ENCODE data around the gene LYAR. TPM values are rescaled to one million over a fixed set of nuclear protein-coding genes. Genes with fewer than 3 reads are reported as not detected.

LYAR gene
- total and polyA plus RNA-seq, 4 donors, result 3.9 to 5.0 (median 4.6) TPM

GRCh38 chr4:4269331-4269731 is 20.6 kb downstream of the LYAR start:
- TF ChIP-seq RXRA (IDR thresholded peaks at IDR 0.05) (no peak), GABPA (IDR thresholded peaks at IDR 0.05 in 1 of 2, conservative IDR thresholded peaks at IDR 0.05 in 1 of 2) (no peak), FOXA1 (IDR thresholded peaks at IDR 0.05) (no peak), HNF4G (IDR thresholded peaks at IDR 0.05) (no peak), HNF4A (conservative IDR thresholded peaks at IDR 0.05) (no peak), MAX (IDR thresholded peaks at IDR 0.05) (no peak), TAF1 (conservative IDR thresholded peaks at IDR 0.05) (no peak), RAD21 (IDR thresholded peaks at IDR 0.05) (no peak), NR2F2 (IDR thresholded peaks at IDR 0.05) (no peak), YY1 (IDR thresholded peaks at IDR 0.05) (no peak), JUND (IDR thresholded peaks at IDR 0.05) (no peak)
- TF ChIP-seq, protein P1, sequence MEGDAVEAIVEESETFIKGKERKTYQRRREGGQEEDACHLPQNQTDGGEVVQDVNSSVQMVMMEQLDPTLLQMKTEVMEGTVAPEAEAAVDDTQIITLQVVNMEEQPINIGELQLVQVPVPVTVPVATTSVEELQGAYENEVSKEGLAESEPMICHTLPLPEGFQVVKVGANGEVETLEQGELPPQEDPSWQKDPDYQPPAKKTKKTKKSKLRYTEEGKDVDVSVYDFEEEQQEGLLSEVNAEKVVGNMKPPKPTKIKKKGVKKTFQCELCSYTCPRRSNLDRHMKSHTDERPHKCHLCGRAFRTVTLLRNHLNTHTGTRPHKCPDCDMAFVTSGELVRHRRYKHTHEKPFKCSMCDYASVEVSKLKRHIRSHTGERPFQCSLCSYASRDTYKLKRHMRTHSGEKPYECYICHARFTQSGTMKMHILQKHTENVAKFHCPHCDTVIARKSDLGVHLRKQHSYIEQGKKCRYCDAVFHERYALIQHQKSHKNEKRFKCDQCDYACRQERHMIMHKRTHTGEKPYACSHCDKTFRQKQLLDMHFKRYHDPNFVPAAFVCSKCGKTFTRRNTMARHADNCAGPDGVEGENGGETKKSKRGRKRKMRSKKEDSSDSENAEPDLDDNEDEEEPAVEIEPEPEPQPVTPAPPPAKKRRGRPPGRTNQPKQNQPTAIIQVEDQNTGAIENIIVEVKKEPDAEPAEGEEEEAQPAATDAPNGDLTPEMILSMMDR (IDR thresholded peaks at IDR 0.05; ENCODE audit: low read depth, low read length, missing input control), result no peak
- TF ChIP-seq, protein P2, sequence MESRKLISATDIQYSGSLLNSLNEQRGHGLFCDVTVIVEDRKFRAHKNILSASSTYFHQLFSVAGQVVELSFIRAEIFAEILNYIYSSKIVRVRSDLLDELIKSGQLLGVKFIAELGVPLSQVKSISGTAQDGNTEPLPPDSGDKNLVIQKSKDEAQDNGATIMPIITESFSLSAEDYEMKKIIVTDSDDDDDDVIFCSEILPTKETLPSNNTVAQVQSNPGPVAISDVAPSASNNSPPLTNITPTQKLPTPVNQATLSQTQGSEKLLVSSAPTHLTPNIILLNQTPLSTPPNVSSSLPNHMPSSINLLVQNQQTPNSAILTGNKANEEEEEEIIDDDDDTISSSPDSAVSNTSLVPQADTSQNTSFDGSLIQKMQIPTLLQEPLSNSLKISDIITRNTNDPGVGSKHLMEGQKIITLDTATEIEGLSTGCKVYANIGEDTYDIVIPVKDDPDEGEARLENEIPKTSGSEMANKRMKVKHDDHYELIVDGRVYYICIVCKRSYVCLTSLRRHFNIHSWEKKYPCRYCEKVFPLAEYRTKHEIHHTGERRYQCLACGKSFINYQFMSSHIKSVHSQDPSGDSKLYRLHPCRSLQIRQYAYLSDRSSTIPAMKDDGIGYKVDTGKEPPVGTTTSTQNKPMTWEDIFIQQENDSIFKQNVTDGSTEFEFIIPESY (IDR thresholded peaks at IDR 0.05), result no peak
- TF ChIP-seq, protein P3, sequence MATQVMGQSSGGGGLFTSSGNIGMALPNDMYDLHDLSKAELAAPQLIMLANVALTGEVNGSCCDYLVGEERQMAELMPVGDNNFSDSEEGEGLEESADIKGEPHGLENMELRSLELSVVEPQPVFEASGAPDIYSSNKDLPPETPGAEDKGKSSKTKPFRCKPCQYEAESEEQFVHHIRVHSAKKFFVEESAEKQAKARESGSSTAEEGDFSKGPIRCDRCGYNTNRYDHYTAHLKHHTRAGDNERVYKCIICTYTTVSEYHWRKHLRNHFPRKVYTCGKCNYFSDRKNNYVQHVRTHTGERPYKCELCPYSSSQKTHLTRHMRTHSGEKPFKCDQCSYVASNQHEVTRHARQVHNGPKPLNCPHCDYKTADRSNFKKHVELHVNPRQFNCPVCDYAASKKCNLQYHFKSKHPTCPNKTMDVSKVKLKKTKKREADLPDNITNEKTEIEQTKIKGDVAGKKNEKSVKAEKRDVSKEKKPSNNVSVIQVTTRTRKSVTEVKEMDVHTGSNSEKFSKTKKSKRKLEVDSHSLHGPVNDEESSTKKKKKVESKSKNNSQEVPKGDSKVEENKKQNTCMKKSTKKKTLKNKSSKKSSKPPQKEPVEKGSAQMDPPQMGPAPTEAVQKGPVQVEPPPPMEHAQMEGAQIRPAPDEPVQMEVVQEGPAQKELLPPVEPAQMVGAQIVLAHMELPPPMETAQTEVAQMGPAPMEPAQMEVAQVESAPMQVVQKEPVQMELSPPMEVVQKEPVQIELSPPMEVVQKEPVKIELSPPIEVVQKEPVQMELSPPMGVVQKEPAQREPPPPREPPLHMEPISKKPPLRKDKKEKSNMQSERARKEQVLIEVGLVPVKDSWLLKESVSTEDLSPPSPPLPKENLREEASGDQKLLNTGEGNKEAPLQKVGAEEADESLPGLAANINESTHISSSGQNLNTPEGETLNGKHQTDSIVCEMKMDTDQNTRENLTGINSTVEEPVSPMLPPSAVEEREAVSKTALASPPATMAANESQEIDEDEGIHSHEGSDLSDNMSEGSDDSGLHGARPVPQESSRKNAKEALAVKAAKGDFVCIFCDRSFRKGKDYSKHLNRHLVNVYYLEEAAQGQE (IDR thresholded peaks at IDR 0.05), result no peak
- H3K4me1 ChIP-seq (ENCODE audit: control insufficient read depth in 4 of 4, insufficient read depth in 4 of 4, low read length in 3 of 4), result no peaks in the 10 kb centered on the region
- DNase-seq (ENCODE audit: low spot score), result no peak
- H3K27ac ChIP-seq (ENCODE audit: low read depth in 1 of 2, low read length in 2 of 2), result no peak overlapping the region
- peaks cover 2 to 37% (median 14%) of the 10 kb centered on the region in 4 donors for H3K36me3 ChIP-seq (ENCODE audit: control insufficient read depth in 4 of 4, insufficient read depth in 3 of 4, low read depth in 1 of 4, low read length in 3 of 4)
- H3K27me3 ChIP-seq (ENCODE audit: control insufficient read depth in 4 of 4, insufficient read depth in 4 of 4, low read length in 3 of 4), result no peaks in the 10 kb centered on the region
- WGBS, result 93% methylated on average over 11 of the region's 11 CpGs
- H3K9ac ChIP-seq (ENCODE audit: low read depth in 1 of 2, low read length in 2 of 2), result no peak overlapping the region
- no peak overlapping the region for H3K4me3 ChIP-seq (ENCODE audit: low read depth in 1 of 3, low read length in 3 of 3)
- H3K9me3 ChIP-seq (ENCODE audit: control insufficient read depth in 4 of 4, low read length in 3 of 4), result no peaks in the 10 kb centered on the region

- Histone ChIP-seq H3K9ac (ENCODE audit: low read depth in 1 of 2, low read length in 2 of 2) (peak overlapping the region in 1 of 2 donors; percentile 18), H3K36me3 (ENCODE audit: control insufficient read depth in 4 of 4, insufficient read depth in 3 of 4, low read depth in 1 of 4, low read length in 3 of 4) (peaks cover 2 to 33% (median 11%) of the 10 kb centered on the region in 4 donors), H3K27me3 (ENCODE audit: control insufficient read depth in 4 of 4, insufficient read depth in 4 of 4, low read length in 3 of 4) (no peaks in the 10 kb centered on the region), H3K9me3 (ENCODE audit: control insufficient read depth in 4 of 4, low read length in 3 of 4) (no peaks in the 10 kb centered on the region), H3K27ac (ENCODE audit: low read depth in 1 of 2, low read length in 2 of 2) (no peak overlapping the region), H3K4me3 (ENCODE audit: low read depth in 1 of 3, low read length in 3 of 3) (no peak overlapping the region), H3K4me1 (ENCODE audit: control insufficient read depth in 4 of 4, insufficient read depth in 4 of 4, low read length in 3 of 4) (no peaks in the 10 kb centered on the region)
- 91% methylated on average over 1 of the region's 1 CpG for WGBS
- no peak for TF ChIP-seq NR2F2 (IDR thresholded peaks at IDR 0.05)
- TF ChIP-seq, protein P3 (IDR thresholded peaks at IDR 0.05), result no peak
- DNase-seq (ENCODE audit: low spot score), result no peak
These were observed 21.2 kb downstream of the LYAR start for GRCh38 chr4:4268776-4269175.

Measured in liver (tissue), 9 donors.